Inflammatory macrophage (primary cell): Measurements from ENCODE around the gene TYK2.

Experiments used
- DNase-seq, 2 donors: peaks; one replicate each; pipeline ENCODE4 v3.0.0-alpha.2; 2020 to 2022

TYK2 gene

DNA sequence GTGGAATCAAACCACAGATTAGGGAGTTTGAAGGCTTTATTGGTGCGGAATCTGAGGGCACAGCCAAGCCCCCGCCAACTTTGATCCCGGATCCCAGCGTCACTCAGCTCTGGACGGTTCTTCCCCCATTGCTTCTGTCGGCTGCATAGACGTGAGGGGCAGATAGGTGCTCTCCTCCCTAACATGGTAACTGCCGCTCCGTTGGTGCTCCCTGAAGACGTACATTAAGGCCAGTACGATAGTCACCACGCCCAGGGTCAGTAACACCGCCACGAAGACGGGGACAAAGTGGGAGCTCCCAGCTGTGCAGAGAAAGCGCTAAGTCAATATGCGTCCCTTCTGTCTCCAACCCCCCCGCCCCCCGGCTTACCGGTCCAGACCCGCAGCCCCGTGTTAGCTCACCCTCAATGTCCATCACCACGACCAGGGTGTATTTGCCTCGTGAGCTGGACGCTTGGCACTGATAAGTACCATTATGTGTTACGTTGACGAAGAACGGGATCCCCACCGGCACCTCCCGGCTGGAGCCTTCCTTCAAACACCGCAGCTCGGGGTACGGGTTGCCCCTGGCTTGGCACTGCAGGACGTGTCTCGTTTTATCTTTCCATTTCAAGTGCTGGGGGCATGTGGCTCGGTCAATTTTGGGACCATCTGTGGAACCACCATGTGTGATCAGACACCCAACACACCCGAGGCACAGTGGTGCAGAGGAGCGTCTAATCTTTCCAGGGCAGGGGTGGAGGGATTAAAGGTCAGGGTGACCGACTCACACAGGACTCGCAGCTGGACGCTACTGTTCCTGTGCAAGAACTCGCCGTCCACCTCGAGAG, 46.4 kb downstream of the TYK2 start:
- no peak for DNase-seq

DNA sequence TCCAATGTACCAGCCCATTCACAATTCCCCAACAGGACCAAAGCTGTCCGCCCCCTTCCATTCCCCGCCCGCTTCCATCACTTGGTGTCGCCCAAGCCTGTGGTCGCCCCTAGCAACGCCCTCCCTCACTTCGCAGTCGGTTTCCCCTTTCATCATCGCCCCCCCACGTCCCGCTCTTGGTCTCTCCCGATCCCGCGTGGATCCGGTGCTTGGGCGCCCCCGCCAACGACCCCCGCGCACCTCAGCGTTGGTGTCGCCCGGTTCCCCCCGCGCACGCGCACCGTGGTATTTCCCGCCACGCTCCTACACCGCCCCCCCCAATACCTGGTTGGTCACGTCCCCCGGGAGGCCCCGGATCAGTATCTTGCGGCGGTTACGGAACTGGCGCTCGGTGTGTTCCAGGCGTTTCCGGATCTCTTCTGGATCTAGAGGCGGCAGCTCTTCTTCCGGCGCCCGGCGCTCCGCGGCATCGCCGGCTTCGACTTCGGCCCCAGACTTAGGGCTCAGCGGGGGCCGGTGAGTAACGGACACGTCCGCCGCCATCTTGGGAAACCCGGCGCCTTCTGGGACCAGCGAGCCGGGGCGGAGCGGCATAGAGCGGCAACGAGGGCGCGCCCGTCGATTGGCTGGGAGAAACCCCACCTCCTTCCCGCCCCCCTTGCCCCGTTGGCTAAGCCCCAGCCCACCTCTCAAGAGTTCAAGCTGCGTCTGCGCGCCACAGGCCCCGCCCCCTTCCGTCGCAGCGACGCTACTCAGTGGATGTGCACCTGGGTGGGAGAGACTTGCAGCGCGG, 47.2 kb downstream of the TYK2 start, which contains the start of gene RAVER1:
TSS of gene RAVER1 (minus strand) at position 565 of the 793 bp plus-strand sequence. CDS start at position 543, 22 bp downstream.
- peak; percentile 98 for DNase-seq

DNA sequence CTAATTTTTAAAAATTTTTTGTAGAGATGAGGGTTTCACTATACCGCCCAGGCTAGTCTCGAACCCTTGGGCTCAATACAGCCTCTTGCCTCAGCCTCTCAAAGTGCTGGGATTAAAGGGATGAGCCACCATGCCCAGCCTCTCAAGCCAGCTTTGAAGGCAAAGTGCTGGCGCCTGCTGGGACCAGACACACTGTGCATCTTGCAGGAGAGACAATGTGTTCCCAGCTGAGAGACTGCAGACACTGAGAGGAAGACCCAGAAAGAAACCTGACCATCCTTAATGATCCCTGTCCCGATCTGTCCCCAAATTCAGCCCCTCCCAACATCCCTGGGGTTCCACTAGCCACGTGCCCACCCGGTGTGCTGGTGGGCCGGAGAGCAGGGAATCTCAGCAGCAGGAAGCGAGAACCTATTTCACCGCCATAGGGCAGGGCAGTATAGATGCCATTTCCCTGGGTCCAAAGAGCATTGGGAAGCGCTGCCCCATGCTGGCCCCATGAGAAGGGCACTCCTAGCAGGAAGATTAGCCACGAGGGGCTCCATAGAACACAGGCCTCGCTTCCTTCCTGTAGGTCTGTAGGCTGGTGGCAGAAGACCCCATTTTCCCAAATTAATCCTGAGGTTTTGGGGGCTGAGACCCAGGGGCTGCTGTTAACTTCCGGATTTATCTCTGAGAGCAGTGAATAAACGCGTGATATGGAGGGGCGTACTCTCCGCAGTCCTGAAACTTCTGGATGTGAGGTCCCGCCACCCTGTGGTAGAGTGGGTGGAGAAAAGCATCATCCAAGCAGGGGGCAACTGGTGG, 48.0 kb downstream of the TYK2 start:
- DNase-seq, result no peak

DNA sequence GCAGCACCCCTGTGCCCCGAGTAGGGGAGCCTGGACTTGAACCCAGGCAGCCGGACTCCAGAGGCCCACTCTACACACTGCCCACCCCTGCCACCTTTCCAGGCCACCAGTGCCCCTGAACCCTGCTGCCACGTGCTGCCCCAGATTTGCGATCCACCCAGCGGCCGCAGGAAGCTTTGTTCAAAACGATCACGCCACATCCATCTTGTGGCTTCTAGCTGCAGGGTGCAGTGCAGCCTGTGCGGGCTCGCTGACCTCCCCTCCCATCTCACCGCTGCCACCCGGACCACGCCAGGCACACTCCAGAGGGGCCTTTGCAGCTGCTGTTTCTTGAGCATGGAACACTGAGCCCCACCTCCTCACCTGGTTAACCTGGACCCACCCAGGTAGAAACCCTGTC, 50.8 kb downstream of the TYK2 start:
- no peak for DNase-seq

DNA sequence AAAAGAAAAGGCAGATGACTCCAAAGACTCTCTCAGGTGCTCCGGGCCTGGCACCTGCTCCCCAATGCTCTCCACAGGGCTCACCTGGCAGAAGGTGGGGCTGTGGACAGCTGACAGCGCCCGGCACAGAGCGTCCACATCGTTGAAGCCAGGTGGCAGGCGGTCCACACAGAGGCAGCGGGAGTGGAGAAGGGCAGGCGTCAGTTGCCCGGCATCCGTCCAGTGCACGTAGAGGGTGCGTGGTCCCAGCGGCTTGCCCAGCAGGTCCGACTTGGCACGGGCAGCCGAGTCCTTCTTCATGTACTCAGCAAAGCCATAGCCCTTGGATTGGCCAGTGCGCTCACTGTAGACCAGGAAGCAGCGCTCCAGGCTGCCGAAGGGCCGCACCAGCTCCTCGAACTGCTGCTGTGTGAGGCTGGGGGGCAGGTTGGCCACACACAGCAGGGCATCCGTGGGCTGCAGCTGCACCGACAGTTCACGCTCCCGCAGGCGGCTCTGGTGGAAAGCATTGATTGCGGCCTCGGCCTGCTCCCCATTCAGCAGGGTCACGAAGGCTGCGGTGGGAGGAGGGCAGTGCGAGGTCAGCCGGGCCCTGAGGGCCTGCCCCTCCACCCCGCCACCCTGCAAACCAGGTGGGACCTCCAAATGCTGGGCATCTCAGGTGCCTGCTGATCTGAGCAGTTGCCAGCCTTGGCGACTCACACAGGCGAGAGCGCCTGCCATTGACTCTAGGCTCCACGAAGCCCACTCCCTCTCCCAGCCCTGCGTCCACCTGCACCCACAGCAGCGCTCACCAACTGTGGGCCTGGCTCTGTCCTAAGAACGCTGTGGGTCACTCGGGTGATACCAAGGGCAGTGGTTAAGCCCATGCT, 51.6 kb downstream of the TYK2 start:
- DNase-seq, result no peak

DNA sequence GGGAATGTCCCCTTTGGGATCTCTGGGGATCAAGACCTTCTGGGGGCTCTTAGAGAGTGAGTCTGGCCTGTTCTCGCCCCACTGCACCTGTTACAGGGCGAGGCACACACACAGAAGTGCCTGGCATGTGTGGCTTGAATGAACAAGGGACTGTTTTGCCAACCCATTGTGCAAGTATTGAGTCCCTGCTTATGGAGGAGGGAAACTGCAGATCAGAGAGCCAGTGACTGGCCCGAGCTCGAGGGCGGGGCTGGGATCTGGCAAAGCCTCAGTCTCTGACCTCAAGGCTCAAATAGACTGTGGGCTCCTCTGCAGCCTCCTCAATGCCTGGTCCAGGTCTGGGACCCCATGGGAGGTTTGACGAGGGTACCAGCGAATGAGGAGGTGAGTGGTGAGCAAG, 52.6 kb downstream of the TYK2 start:
- no peak for DNase-seq

DNA sequence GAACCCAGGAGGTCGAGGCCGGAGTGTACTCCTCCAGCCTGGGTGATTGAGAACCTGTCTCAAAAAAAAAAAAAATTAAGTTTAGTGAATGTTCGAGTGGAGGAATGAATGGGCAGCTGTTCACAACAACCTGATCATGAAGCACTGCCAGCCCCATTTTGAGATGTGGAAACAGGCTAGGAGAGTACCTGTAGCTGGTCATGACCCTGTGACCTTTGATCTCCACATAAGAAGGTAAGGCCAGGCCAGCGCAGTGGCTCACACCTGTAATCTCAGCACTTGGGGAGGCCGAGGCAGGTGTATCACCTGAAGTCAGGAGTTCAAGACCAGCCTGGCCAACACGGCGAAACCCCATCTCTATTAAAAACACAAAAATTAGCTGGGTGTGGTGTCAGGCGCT, 54.6 kb downstream of the TYK2 start:
- DNase-seq, result no peak

DNA sequence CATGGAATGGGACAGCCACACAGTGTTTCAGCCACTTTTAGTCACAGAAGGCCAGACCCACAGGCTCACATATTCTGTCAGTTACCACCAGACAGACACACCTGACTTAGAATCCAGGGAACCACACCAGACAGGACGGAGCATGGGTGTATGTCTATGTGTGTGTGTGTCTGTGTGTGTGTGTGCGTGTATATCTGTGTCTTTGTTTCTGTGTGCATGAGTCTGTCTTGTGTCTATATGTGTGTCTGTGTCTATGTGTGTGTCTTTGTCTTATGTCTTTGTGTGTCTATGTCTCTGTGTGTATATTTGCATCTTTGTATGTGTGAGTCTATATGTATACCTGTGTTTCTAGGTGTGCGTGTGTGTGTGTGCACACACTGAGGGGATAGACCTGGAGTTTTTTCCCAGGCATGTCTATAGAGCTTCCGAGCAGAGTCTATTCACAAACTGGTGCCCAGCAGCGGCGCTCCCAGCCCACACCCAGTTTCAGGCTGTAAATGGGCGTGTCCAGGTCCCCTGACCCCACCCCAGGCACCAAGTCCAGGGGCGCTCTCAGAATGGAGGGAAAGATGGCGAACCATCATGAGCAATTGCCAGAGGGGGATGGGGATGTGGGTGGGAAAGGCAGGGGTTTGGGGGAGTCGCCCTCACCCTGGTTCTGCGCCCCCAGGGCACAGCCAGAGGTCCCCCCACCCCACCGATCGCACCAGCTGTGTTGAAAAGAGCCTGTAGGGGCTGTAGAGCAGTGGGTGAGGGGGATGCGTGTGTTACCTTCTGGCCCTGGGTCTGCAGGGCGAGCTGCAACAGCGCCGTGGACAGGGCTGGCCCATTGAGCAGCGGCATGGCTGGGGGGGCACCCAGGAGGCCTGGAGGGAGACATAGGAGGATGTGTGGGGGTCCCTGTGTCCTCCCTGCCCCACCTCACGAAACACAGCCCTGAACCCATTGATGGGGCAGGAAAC, 58.2 kb downstream of the TYK2 start:
- no peak for DNase-seq

DNA sequence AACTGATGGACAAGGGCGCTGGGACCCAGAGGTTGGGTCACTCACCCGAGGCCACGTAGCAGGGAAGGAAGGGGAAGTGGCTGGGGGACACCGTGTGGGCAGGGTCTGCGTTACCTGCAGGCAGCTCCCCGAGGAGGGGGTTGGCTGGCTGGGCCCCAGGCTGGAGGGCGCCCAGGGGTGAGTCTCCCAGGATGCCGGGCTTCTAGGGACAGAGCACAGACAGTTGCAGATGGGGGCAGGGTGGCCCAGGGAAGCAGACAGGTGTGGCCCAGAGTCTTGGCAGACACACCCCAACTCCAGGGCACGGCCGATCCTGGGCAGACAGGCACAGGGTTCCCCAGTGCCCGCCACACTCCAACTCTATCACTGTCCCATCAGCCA, 59.0 kb downstream of the TYK2 start:
- no peak for DNase-seq

DNA sequence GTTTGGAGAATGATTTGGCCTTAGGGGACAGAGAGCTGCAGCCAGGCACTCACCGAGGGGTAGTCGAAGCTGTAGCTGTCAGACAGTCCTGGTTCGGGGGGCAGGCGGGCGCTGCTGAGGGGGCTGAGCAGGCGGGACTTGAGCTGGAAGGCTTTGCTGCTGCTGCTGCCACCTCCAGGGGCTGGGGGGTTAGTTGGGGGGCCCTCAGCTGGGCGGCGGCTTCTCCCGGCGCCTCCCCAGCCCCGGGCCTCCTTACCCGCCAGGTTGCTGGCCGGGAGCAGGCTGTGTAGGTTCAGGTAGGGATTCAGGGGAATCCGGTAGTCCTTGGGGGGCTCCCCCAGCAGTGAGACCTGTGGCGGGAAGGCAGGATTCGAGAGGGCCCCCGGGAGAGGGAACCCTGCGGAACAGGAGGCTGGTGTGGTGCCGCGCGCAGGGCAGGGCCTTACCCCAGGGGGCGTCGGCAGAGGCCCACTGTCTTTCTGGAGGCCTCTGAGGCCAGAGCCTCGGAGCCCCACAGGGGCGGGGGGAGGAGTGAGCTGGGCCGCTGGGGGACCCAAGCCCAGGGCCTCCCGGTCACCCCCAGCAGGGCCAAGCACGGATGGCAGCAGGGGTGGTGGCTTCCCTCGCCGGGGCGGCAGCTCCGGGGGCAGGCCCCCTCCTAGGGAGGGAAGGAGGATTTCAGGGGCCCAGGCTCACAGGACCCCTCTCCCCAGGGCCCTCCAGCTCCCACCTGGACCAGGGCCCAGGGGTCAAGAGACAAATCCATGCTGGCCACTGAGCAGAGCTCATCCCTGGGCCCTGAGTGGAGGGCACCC, 59.6 kb downstream of the TYK2 start:
- no peak for DNase-seq

DNA sequence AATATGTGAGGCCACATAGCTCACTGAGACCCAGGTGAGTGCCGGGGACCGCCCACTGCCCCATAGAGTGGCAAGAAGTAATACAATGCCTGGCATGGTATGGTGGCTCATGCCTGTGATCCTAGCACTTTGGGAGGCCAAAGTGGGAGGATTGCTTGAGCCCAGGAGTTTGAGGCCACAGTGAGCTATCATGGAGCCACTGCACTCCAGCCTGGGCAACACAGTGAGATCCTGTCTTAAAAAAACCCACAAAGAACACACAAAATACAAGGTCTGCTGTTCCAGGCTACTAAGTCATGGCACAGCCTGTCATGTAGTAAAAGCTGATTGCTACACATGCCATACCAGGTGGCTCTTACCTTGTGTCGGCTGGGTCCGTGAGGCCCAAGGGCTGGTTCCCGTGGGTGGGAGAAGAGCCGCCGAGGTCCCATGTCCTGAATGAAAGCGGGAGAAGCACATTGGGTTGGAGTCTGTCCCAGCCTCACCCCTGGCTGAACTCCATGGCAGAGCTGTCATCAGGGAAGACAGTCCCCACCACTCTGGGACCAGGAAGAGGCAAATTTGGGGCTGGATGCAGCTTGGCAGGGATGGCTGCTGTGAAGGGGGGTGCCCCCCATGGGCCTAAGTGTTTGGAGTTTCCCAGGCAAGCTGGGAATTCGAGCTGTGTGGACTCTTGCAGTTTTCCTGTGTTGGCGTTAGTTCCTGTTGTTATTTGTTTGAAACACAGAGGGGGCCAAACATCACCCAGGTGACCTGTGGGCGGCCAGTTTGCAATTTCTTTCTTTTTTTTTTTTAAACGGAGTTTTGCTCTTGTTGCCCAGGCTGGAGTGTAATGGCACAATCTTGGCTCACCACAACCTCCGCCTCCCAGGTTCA, 61.3 kb downstream of the TYK2 start:
- DNase-seq, result no peak

DNA sequence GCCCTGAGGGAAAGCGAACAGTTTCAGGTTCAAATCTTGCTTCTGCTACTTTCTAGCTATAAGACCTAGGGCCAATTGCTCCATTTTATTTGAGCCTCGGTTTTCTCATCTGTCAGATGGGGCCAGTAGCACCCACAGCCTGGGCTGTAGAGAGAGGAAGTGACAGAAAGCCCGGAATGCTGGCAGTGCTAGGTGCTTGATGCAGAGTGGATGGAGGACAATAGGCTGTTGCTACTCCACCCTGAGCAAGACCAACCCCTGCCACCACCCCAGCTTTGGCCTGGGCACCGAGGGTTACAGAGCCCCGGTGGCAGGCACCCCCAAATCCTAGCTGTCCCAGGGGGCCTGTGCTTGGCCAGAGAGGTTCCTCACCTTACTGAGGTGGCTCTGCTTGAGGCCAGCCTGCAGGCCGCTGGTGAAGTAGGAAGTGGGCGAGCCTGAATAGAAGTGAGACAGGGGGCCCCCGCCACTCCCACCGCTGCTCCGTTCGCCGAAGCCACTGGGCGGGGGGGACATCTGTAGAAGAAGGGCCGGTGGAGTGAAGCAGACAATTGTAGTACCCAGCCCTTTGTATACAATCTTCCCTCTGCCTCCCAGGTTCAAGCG, 62.4 kb downstream of the TYK2 start:
- no peak for DNase-seq

DNA sequence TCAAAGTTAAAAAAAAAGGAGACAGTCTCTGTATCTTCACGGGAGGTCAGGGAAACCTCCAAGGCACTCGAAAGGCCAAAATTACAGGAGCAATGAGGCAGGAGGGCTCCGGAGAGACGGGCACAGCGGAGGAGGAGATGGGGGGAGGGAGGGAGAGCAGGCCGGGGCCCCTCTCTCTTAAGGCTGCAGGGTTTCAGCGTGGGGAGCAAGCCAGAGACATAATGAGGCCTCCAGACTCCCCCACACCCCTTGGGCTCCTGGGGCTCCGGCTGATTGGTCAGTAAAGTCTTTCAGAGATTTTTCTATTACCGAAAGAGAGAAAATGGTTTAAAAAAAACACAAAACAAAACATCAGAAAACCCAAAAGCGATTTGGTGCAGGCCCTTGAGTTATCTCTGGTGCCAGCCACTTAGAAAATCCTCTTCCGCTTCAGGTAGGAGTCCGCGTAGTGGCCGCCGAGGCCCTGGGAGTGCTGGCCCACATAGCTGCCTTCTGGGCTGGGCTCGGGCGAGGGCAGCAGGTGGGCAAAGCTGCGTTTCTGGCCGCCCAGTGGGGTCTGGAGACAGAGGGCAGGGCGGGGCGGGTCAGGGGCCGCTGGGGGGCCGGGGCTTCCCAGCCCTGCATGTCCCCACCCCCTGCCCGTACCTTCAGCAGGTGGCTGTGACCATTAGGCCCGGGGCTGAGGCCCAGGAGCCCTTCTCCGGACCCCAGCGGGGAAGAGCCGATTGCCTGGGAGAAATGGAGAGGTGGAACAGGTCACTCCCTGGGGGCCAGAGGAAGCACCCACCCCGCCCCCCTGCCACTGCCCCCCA, 63.1 kb downstream of the TYK2 start:
- no peak for DNase-seq

DNA sequence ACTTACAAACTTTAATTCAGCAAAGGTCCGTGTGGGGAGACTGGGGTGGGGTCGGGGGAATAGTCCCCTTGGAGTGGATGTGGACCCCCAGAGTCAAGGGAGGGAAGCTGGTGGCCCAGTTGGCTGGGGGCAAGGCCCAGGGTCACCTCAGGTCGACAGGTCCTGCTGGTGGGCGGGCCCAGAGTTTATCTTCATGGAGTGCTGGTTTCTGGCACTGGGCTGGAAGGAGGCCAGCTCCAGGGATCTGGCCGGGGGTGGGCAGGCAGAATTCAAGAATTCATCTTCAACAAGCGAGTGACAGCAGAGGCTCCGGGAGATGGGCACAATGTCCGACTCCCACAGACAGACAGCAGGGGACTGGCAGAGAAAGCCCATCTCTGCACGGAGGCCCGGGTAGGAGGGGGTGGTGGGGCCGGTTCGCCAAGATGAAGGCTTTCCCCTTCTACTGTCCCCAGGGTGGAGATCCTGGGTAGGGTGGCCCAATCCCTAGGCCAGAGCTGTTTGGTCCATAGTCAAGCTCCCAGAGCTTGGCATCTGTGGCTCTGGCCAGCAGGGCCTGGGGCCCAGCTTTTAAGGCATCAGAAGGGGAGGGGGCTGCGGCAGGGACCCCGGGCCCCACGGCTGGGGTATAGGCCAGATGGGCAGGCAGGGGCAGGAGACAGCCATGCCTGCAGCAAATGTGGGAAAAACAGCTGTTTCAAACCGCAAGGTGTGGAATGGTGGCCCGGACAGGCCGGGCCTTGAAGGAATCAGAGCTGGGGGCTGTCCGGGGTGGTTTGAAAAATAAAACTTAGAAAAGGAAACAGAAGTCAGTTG, 63.9 kb downstream of the TYK2 start:
- no peak for DNase-seq

DNA sequence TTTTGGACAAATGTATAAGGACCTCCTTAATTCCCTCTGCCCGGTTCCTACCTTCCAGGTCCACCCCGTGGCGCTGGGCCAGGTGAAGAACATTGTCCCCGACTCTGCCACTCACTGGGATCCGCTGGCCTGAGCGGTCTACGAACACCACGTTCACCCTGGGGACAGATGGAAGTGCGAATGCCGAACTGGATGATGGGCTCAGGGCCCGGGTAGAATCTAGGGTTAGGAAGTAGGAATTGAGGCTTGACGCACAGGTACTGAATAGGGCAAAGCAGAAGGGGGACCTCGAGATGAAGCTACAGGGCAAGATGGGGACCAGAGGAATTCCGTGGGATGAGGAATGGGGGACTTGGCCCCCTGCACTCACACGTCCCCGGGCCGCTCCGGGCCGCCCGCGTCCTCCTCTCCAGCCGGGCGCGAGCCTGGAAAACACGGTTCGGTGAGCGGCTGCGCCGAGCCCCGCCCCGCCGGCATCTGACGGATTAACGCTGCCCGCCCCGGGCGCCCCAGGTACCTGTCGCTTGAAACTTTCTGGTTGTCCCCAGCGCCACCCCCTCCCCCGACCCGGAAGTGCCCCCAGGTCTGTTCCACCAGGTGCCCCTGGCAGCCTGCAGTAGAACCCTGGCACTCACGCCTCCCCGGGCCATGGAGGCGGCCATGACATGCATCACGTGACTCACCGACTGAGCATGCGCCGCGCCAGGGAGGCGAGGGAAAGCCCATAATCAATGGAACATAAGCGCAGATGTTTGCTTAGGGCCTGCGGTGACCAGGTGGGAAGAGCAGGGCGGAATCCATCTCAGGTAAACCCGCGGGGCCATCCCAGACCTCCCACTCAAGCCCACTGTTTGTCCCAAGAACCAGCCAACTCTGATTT, 64.8 kb downstream of the TYK2 start, which contains the start of gene FDX2:
TSS of gene FDX2 (minus strand) at position 681 of the 880 bp plus-strand sequence. CDS start at position 662, 19 bp downstream.
- DNase-seq, result peak; percentile 72 to 83
